ENCODE measurements around the gene DGKK. TPM values are rescaled to one million over a fixed set of nuclear protein-coding genes. Genes with fewer than 3 reads are reported as not detected.

DGKK gene
- total RNA-seq, 1 experiment from 2014 or later = 1.6 TPM

GRCh38 chrX:50452782-50453181 is 17.8 kb downstream of the DGKK start:
- Histone ChIP-seq H3K9ac (ENCODE audit: extremely low read depth, insufficient read length, low read length) (no peak overlapping the region), H2BK120ac (ENCODE audit: low read depth, low read length, poor library complexity, severe bottlenecking) (no peak overlapping the region), H2BK20ac (ENCODE audit: low read depth, low read length, poor library complexity, severe bottlenecking) (no peak overlapping the region), H3K23ac (ENCODE audit: insufficient read length, low read depth, low read length) (no peak overlapping the region), H3K27ac (ENCODE audit: insufficient read length, low read depth, low read length) (no peak overlapping the region), H3K56ac (ENCODE audit: insufficient read length, low read depth, low read length) (no peak overlapping the region), H2AK5ac (ENCODE audit: insufficient read length, low read length) (no peak overlapping the region), H2BK5ac (ENCODE audit: insufficient read length, low read length) (no peak overlapping the region), H2BK15ac (ENCODE audit: low read depth, low read length) (no peak overlapping the region), H3K23me2 (ENCODE audit: insufficient read length, low read depth, low read length, poor library complexity, severe bottlenecking) (no peaks in the 10 kb centered on the region), H3K4ac (ENCODE audit: low read depth, low read length) (no peak overlapping the region), H3K79me1 (ENCODE audit: insufficient read depth, low read depth, low read length, poor library complexity, severe bottlenecking) (no peaks in the 10 kb centered on the region), H3K4me2 (ENCODE audit: insufficient read depth, insufficient read length, low read length) (no peak overlapping the region), H4K8ac (replicated peaks; ENCODE audit: insufficient read length, low read depth, low read length) (no peak overlapping the region), H2BK12ac (ENCODE audit: insufficient read length, low read depth, low read length) (no peak overlapping the region), H4K20me1 (ENCODE audit: control insufficient read depth, insufficient read depth, insufficient read length) (no peaks in the 10 kb centered on the region), H3K9me3 (ENCODE audit: control insufficient read depth, low read depth, low read length) (no peaks in the 10 kb centered on the region), H2AFZ (ENCODE audit: low read length) (no peak overlapping the region), H3T11ph (ENCODE audit: low read length) (no peak overlapping the region), H3K4me1 (ENCODE audit: insufficient read depth, low read length) (peaks cover 9% of the 10 kb centered on the region), H4K5ac (ENCODE audit: insufficient read length, low read depth, low read length) (no peak overlapping the region), H3K14ac (ENCODE audit: insufficient read depth, low read length) (no peak overlapping the region), H3K79me2 (ENCODE audit: insufficient read depth, low read length) (no peaks in the 10 kb centered on the region), H3K27me3 (ENCODE audit: insufficient read depth, low read length) (no peaks in the 10 kb centered on the region), H4K91ac (ENCODE audit: insufficient read length, low read depth, low read length) (no peak overlapping the region), H3K18ac (ENCODE audit: insufficient read length, low read depth, low read length) (no peak overlapping the region)
- Mint-ChIP-seq H3K27ac (no peak overlapping the region), H3K9me3 (peaks cover 62 to 66% of the 10 kb centered on the region in 2 experiments), H3K27me3 (ENCODE audit: low read depth) (no peaks in the 10 kb centered on the region), H3K4me1 (peaks cover 5 to 9% of the 10 kb centered on the region in 2 experiments), H3K4me3 (no peak overlapping the region), H3K36me3 (ENCODE audit: insufficient read depth in 1 of 3, low read depth in 3 of 3) (peaks cover 0 to 1% (median 0%) of the 10 kb centered on the region in 3 experiments; a peak in 1 of 7 replicates)
- DNase-seq = no peak
- no peak for TF ChIP-seq CTCF (conservative IDR thresholded peaks at IDR 0.05)
